HG03280 (cell line): ENCODE results near the gene NAA35.

ENCODE experiments used
- ATAC-seq: cut with Tn5 transposase; IDR thresholded peaks from one replicate; pipeline ENCODE4 v1.9.1; 2021; ENCODE audit warnings: mild to moderate bottlenecking, moderate library complexity; ENCODE audit not compliant: unreplicated experiment

The NAA35 gene

GRCh38 chr9:86061972-86062739, 121.2 kb downstream of the NAA35 start:
- no peak for ATAC-seq

DNA sequence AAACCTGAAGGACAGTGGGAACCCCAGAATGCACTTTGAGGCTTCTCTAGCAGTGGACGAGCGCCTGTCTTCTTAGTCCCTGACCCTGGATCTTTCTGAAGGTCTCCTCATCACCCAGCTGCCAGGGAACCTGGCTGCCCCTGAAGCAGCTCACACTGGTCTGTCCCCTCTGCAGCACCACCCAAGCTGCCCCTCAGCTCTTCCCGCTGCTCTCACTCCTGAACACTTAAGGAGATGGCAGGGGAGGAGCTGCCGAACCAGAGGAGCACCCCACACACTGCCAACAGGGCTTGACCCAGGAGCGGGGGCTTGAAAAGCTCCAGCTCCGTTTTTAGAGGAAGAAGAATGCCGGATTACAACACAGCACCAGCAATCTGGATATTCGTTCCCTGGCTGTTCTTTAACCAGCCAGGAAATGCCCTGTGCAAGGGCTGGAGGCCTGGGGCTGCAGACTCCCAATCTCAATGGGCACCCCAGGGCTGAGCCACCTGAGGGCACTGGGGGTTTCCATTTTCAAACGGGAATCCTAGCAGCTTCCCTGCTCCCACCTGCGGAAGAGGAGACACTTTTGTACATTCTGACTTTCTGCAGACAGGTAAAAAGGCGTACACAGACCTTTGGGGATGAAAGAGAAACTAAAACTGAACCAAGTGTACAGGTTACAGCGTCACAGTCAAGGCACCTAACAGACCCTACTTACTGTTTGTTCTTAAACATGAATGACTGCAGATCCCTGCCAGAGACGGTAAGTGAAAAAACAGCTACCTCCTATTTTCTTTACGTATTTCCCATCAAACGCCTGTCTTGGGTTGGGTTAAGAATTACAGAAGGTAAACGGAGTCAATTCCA, 122.1 kb downstream of the NAA35 start:
- ATAC-seq, result no peak

DNA sequence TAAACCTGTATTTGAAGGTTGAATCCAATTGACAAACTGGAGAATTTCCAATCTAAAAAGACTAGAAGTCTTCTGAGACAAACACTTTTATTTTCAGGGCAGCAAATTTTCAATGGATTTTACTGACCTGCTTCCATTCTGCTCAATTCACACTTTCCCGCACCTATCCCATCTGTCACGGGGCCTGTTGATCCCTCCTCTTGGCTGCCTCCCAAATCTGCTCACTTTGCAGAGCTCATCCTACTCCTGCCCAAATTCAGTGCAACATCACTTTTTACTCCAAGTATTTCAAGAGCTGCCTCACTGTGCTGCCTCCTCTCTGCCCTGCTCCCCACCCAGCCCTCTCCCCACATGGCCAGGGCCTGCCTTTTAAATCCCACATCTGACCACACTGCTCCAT, 123.3 kb downstream of the NAA35 start:
- no peak for ATAC-seq

DNA sequence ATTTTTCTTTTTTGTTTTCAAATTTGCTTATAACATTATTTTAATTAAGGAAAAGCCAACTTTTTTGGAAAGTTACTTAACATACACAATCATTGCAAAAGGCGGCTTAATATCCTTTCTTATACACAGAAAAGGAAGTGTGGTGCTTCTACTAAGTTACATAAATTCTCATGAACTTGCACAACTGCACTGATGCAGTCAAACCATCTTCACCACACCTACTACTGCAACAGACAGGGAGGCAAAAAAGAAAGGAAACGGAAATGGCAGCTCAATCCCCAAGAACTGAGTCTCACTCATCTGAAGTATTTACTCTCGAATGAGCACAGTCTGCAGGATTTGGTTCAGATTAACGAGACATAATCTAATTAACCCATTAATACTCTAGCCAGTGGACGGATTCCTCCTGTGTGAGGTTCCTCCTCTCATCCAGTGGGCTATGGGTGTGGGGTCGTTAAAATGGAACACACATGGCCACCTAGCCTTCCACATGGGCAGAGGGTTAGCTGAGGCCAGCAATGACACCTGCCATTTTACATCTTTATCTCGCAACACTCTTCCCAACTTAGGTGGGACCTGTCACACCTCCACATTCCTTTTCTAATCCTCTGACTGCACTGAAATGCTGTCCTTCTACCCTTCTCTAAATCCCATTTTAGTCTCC, 128.4 kb downstream of the NAA35 start:
- ATAC-seq, result no peak
